Ovary (tissue), 3 donors: ENCODE results near the gene C6orf118.

Experiments
- CTCF ChIP-seq, 3 donors: fragments of 450-650 bp in 2 of 3; fragments of 200-600 bp in 1 of 3; IDR thresholded peaks; one replicate each; pipeline versions ENCODE4 v1.5.1 to v1.8.0; 2016 to 2022; ENCODE audit warnings: antibody characterized with exemption in 3 of 3, mild to moderate bottlenecking in 1 of 3
- EP300 ChIP-seq: sonication (generic); formaldehyde crosslinking; IDR thresholded peaks from one replicate; pipeline ENCODE4 v1.6.1; 2017; ENCODE audit warnings: antibody characterized with exemption
- POLR2A ChIP-seq: fragments of 450-650 bp; IDR thresholded peaks from one replicate; pipeline ENCODE4 v1.6.1; 2017; ENCODE audit warnings: antibody characterized with exemption, mild to moderate bottlenecking, moderate library complexity
- donor health status: DM: no; HTN: no; CAD: no.

GRCh38 chr6:165231581-165232561, 77.5 kb downstream of the C6orf118 start:
- TF ChIP-seq CTCF (IDR thresholded peaks at IDR 0.05) (no peak), EP300 (no peak), POLR2A (no peak)
